IPS-18a (cell line): ENCODE measurements around the gene INTS3.

Experiments used
- H3K27ac ChIP-seq: one replicate; pipeline ENCODE4 v1.5.1; 2013; ENCODE audit warnings: low read length
- H3K27me3 ChIP-seq: one replicate; pipeline ENCODE4 v1.6.1; 2013; ENCODE audit warnings: mild to moderate bottlenecking, low read length; ENCODE audit not compliant: control insufficient read depth, insufficient read depth
- H3K36me3 ChIP-seq: one replicate; pipeline ENCODE4 v1.6.1; 2013; ENCODE audit warnings: low read depth, low read length; ENCODE audit not compliant: control insufficient read depth
- H3K4me1 ChIP-seq: one replicate; pipeline ENCODE4 v1.6.1; 2013; ENCODE audit warnings: low read depth, low read length; ENCODE audit not compliant: control insufficient read depth
- H3K4me3 ChIP-seq: one replicate; pipeline ENCODE4 v1.5.1; 2013; ENCODE audit warnings: low read length
- H3K9ac ChIP-seq: one replicate; pipeline ENCODE4 v1.6.1; 2013; ENCODE audit warnings: mild to moderate bottlenecking, low read length, moderate library complexity
- H3K9me3 ChIP-seq: one replicate; pipeline ENCODE4 v1.6.1; 2013; ENCODE audit warnings: low read depth, low read length; ENCODE audit not compliant: control insufficient read depth

INTS3 gene

GRCh38 chr1:153768316-153769181 is 40.7 kb downstream of the INTS3 start:
- peaks cover 72% of the 10 kb centered on the region for H3K36me3 ChIP-seq
- no peak overlapping the region for H3K27ac ChIP-seq
- no peak overlapping the region for H3K9ac ChIP-seq
- no peaks in the 10 kb centered on the region for H3K9me3 ChIP-seq
- no peak overlapping the region for H3K4me3 ChIP-seq
- no peaks in the 10 kb centered on the region for H3K27me3 ChIP-seq
- H3K4me1 ChIP-seq: peaks cover 11% of the 10 kb centered on the region

DNA sequence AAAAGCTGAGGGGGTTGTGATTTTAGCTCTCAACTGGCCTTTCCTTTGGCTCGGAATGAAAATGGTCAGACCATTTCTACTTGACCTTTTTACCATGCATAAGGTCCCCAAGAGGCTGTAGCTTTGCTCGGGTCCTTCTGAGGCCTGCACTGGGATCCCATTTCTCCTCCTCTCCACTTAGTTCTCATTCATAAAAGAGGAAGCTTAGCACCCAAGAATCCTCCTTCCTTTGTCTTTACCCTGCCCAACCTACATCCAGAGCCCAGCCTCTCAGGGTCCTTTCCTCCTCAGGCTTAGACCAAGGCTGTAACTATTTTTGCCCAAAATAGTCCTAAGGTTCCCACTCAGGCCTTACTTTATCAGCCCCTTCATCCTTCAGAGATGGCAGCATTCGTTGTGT is 41.4 kb downstream of the INTS3 start:
- peaks cover 67% of the 10 kb centered on the region for H3K36me3 ChIP-seq
- no peaks in the 10 kb centered on the region for H3K9me3 ChIP-seq
- H3K9ac ChIP-seq: no peak overlapping the region
- H3K4me1 ChIP-seq: peaks cover 11% of the 10 kb centered on the region
- no peaks in the 10 kb centered on the region for H3K27me3 ChIP-seq
- no peak overlapping the region for H3K4me3 ChIP-seq
- H3K27ac ChIP-seq: no peak overlapping the region

DNA sequence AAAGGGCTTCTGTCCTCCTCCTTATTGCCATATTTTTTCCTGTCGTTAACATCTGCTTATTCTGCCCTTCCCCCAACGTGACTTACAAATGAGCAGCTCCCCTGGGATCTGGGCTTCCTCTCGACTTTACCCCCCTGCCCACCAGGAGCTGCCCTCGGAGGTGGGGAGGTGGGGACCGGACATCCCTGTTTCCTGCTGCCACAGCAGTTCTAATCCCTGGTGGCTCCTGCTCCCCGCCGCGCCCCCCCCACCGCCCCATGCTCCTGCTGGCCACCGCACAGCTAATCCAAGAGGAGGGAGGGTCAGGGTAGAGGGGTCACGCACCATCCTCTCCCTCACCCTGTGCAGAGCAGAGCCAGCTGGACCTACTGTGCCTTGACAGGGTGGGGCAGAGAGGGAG is 42.9 kb downstream of the INTS3 start:
- Histone ChIP-seq H3K4me1 (peaks cover 14% of the 10 kb centered on the region), H3K4me3 (no peak overlapping the region), H3K27me3 (no peaks in the 10 kb centered on the region), H3K9ac (no peak overlapping the region), H3K27ac (no peak overlapping the region), H3K36me3 (peaks cover 57% of the 10 kb centered on the region), H3K9me3 (no peaks in the 10 kb centered on the region)

GRCh38 chr1:153771261-153771660 is 43.4 kb downstream of the INTS3 start:
- Histone ChIP-seq H3K9me3 (no peaks in the 10 kb centered on the region), H3K4me1 (peaks cover 14% of the 10 kb centered on the region), H3K4me3 (no peak overlapping the region), H3K27ac (no peak overlapping the region), H3K36me3 (peaks cover 57% of the 10 kb centered on the region), H3K27me3 (no peaks in the 10 kb centered on the region), H3K9ac (no peak overlapping the region)

DNA sequence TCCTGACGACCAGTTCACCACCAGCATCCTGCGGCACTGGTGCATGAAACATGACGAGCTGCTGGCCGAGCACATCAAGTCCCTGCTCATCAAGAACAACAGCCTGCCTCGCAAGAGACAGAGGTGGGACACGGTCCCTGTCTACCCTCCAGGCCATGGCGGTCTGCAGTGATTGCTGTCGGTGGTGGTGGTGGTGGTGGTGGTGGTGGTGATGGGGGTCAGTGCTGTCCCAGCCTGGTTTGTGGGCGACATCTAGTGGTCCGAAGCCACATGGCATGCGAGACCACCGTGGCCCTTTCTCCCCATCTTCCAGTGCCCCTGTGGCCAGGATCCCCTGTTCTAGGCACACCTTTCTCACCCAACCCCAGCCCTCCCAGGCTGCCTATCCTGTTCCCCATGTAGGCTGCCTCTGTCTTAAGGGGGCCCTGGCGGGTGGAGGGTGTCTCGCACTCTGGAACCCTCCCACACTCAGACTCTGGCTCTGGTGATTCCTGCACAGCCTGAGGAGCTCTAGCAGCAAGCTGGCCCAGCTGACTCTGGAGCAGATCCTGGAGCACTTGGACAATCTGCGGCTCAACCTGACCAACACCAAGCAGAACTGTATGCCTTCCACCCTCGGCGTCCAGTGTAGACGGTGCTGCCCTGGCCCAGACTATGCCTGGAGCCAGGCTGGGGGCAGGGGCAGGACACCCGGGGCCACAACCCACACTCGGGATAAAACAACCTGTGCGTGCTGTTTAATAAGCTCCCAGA is 44.2 kb downstream of the INTS3 start:
- H3K36me3 ChIP-seq: peaks cover 53% of the 10 kb centered on the region

DNA sequence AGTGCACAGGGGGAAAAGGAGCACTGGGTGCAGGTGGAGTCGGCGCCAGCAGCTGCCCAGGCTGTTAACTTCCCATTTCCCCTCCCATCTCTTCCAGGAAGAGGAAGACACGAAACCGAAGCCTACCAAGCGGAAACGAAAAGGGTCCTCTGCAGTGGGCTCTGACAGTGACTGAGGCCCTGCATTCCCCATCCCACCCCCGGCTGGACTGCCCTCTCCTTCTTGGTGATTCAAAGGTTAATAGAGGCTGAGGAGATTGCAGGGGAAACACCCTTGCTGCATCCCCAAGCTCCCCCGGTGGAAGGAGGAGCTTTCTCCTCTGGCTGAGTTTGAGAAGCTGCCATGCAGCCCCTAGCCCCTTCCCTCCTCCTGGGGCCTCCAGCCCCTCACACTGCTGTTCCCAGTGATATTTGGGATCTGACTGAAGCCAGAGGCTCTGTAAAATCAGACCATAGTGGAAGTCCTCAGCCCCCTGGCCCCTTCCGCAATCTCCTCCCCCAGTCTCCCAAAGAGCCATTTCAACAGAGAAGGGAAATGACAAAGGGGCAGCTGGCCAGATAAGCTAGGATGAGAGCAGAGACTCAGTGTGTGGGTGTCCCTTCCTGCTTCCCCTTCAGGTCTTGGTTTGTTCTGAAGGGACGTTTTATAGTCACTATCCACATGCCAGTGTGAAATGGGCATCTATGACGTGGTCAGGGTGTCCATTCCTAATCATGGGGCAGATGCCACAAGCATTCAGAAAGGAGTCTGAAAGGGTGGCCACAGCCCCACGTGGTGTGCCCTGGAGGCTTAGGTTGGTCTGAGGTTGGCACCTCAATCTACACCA is 45.5 kb downstream of the INTS3 start:
- no peak overlapping the region for H3K9ac ChIP-seq
- H3K4me3 ChIP-seq: no peak overlapping the region
- peaks cover 18% of the 10 kb centered on the region for H3K4me1 ChIP-seq
- H3K27me3 ChIP-seq: no peaks in the 10 kb centered on the region
- H3K27ac ChIP-seq: no peak overlapping the region
- no peaks in the 10 kb centered on the region for H3K9me3 ChIP-seq
- peaks cover 40% of the 10 kb centered on the region for H3K36me3 ChIP-seq

More for the DNA sequence above, 44.2 kb downstream of the INTS3 start:
- Histone ChIP-seq H3K9ac (no peak overlapping the region), H3K27ac (no peak overlapping the region), H3K4me1 (peaks cover 18% of the 10 kb centered on the region), H3K27me3 (no peaks in the 10 kb centered on the region), H3K9me3 (no peaks in the 10 kb centered on the region), H3K4me3 (no peak overlapping the region)

GRCh38 chr1:153774026-153774595 is 46.3 kb downstream of the INTS3 start:
- Histone ChIP-seq H3K9me3 (no peaks in the 10 kb centered on the region), H3K9ac (no peak overlapping the region), H3K27ac (no peak overlapping the region), H3K27me3 (no peaks in the 10 kb centered on the region), H3K4me1 (peaks cover 18% of the 10 kb centered on the region), H3K36me3 (peaks cover 32% of the 10 kb centered on the region), H3K4me3 (no peak overlapping the region)

- H3K9me3 ChIP-seq: no peaks in the 10 kb centered on the region
- peaks cover 18% of the 10 kb centered on the region for H3K4me1 ChIP-seq
- no peaks in the 10 kb centered on the region for H3K27me3 ChIP-seq
- H3K9ac ChIP-seq: peak within 1 kb of the TSS; percentile 78
- peak within 1 kb of the TSS; percentile 86 for H3K4me3 ChIP-seq
- H3K27ac ChIP-seq: peak within 1 kb of the TSS; percentile 31
- H3K36me3 ChIP-seq: peaks cover 30% of the 10 kb centered on the region
These were observed 47.1 kb downstream of the INTS3 start, which contains the start of gene SLC27A3 for GRCh38 chr1:153774780-153775457. SLC27A3 (plus strand) TSS chr1:153775407; CDS start chr1:153775498, 91 bp downstream.

DNA sequence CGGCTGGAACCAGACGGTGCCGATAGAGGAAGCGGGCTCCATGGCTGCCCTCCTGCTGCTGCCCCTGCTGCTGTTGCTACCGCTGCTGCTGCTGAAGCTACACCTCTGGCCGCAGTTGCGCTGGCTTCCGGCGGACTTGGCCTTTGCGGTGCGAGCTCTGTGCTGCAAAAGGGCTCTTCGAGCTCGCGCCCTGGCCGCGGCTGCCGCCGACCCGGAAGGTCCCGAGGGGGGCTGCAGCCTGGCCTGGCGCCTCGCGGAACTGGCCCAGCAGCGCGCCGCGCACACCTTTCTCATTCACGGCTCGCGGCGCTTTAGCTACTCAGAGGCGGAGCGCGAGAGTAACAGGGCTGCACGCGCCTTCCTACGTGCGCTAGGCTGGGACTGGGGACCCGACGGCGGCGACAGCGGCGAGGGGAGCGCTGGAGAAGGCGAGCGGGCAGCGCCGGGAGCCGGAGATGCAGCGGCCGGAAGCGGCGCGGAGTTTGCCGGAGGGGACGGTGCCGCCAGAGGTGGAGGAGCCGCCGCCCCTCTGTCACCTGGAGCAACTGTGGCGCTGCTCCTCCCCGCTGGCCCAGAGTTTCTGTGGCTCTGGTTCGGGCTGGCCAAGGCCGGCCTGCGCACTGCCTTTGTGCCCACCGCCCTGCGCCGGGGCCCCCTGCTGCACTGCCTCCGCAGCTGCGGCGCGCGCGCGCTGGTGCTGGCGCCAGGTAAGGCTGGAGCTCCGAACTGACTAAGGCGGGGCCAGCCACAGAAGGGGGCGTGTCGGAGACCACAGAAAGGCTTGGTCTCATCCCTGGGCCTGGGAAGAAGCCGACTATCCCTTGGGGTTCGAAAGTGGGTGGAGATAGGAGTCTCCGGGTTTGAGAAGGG is 47.8 kb downstream of the INTS3 start:
- H3K9ac ChIP-seq: peak overlapping the region; percentile 78
- H3K9me3 ChIP-seq: no peaks in the 10 kb centered on the region
- H3K4me1 ChIP-seq: peaks cover 11% of the 10 kb centered on the region
- peaks cover 23% of the 10 kb centered on the region for H3K36me3 ChIP-seq
- H3K27ac ChIP-seq: peak overlapping the region; percentile 31
- no peaks in the 10 kb centered on the region for H3K27me3 ChIP-seq
- H3K4me3 ChIP-seq: peak overlapping the region; percentile 86

- Histone ChIP-seq H3K27ac (no peak overlapping the region), H3K27me3 (no peaks in the 10 kb centered on the region), H3K9ac (no peak overlapping the region), H3K36me3 (peaks cover 18% of the 10 kb centered on the region), H3K9me3 (no peaks in the 10 kb centered on the region), H3K4me1 (peaks cover 8% of the 10 kb centered on the region), H3K4me3 (peak overlapping the region; percentile 86)
These were observed 48.5 kb downstream of the INTS3 start for GRCh38 chr1:153776352-153776751.
